ENCODE data around the gene KPNA3.
"Not testable (repeated sequence)": the region's sequence is repeated elsewhere in the genome, so short reads cannot be mapped to it uniquely, and the experiment has no call there.

The KPNA3 gene

DNA sequence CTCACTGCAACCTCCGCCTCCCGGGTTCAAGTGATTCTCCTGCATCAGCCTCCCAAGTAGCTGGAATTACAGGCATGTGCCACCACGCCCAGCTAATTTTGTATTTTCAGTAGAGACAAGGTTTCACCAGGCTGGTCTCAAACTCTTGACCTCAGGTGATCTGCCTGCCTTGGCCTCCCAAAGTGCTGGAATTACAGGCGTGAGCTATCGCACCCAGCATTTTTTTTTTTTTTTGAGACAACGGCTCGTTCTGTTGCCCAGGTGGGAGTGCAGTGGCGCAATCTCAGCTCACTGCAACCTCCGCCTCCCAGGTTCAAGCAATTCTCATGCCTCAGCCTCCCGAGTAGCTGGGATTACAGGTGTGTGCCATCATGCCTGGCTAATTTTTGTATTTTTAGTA, 10.6 kb upstream of the KPNA3 start:
- not testable (repeated sequence) for DNase-seq

DNA sequence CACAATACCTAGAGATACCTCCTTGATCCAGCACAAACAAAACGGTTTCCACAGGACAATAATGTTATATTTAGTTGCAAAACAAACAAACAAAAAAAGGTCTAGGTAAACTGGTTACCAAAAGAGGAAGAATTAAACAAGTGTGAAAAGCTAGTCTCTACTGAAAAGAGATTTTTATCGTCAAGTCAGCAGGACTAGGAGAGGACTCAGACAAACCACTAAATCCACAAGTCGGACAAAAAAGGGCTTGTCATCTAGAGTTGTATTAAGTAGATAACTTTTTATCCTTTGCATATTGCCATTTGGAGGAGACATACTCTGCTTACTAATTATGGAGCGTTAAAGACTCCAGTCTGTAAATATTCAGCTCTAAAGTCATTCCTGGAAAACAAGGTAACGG, 9.9 kb upstream of the KPNA3 start:
- DNase-seq: no peak

DNA sequence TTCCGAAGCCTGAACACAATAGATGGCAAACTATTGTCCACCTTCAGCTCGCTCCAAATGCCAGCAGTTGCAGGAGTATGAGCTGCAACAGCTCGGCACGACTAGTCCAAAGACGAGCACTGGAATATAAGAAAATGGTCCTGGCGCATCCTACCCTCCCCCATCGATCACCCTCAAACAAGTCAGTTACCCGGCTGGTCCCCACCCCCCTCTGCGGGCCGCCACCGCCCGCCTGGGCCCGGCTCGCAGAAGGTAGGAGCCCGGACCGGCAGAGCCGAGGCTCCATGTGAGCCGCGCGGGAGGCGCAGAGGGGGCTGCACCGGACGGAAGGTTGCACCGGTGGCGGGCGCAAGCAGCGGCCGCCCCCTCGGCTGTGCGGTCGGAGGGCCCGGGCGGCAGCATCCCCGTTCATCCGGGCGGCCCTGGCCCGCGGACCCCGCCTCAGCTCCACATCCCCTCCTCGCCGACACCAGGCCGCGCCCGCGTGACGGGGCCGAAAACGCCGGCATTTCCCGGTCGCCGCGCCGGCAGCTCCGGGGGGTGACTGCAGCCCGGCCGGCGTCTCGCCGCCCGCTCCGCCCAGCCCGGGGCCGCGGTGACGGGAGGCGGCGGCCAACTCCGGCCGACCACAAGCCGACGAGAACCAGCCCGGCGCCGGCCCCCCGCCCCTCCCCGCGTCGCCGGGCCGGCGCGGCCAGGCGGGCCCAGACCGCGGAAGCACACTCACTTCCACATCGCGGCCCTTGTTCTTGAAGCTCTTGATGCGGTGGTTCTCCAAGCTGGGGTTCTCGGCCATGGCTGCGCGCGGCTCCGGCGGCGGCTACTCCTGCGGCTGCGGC, 552 bp downstream of the KPNA3 start:
- peak; percentile 42 for DNase-seq

DNA sequence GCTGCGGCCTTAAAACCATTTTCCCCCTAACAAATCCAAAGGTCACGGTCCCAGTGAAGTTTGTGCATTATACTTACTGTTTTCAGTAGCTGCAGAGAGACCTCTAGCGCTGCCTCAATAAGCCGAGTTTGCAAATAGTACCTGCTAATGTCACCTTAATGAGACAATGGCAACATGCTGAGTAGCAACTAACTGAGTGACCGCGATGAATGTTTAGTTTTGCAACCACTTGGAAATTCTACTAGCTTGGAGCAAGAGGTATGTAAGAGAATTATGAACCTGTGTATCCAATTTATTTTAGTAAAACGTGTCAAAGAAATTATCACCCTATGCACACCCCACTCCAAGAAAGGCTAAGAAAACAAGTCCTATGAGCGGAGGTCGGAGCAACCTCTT, 1.2 kb downstream of the KPNA3 start:
- DNase-seq: no peak

DNA sequence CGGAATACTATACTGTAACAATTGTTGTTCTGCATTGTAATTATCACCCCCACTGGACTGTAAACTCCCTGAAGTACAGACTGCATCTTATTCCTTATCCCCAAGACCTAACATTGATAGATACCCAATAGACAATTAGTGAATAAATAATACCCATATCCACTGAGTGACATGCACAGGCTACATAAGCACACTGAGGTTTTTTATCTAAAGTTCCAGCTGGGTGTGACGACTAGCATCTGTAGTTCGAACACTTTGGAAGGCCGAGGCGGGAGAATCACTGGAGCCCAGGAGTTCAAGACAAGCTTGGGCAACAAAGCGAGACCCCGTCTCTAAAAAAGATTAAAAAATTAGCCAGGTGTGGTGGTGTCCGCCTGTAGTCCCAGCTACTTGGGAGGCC, 2.5 kb downstream of the KPNA3 start:
- DNase-seq: no peak

DNA sequence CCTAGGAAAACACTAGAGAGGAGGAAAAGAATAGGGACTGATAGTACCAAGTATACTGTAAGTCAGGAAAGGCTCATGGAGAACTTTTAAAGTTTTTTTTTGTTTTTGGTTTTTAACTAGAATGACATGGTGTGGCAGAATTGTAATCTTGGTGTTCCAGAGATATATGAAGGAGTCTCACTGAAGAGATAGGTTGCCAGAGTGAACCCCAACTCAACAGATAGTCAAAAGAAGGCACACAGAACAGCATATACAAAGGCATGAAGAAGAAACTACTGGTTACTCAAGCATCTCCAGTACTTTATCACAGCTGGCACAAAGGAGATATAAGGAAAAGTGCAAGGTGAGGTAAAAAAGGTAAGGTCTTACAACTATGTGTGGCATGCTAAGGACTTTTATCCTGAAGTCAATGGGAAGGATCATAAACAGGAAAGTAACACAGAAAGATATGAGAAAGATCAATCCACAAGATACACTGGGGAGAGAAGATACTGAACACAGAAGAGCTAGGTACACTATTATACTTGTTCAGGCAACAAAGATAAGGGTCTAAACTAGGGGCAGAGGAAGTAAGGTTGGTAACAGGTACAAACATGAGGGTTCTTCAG, 6.0 kb downstream of the KPNA3 start:
- no peak for DNase-seq

DNA sequence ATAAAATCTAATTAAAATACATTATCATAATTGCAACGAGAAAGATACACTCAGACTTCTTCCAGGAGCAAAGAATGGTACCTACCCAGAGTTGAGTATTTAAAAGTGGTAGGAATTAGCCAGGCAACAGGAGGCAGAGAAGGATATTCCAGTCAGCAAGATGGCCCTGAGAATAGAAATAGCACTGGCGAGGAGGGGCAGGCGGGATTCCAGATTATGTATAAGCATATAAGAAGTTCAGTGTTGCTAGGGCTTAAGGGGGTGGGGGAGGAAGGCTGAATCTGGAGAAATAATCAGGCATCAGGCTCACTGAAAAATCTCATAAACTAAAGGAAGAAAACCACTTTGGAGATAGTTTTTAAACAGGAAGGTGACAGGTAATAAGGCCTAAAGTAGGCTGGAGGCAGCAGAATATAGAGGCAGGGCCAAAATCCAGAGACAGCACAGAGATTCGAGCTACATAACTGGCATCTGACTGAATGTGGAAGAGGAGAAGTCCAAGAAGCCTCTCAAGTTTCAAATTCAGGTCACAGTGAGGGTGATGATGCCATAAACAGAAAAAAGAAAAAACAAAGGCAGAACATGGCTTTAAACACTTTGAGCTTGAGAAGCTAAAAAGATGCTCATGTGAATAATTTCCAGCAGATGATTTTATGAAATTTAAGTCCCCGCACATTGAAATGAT, 7.5 kb downstream of the KPNA3 start:
- no peak for DNase-seq

DNA sequence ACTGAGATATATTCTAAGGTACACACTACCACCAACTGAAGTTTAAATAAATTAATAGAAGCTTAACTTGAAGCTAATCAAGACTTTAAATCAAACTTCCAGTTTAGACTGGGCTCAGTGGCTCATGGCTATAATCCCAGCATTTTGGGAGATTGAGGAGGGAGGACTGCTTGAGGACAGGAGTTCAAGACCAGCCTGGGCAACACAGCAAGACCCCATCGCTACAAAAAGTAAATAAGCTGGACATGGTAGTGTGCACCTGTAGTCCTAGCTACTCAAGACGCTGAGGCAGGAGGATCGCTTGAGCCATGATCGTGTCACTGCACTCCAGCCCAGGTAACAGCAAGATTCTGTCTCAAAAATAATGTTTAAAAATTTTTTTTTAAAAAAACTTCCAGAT, 8.6 kb downstream of the KPNA3 start:
- no peak for DNase-seq

DNA sequence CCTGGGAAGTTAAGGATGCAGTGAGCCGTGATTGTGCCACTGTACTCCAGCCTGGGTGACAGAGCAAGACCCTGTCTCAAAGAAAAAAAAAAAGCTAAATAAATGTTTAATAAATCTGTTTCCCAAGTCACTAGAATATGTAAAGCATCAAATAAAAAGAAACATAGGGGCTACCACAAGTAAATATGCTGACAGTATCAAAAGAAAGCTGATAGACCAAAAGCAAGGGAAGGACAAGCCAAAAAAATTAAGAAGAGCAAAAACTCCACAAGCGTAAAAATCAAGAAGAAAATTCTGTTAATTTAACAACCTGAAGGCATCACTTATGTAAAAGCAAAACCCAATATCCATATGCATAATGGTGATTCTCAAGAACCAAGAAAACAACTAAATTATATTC, 9.7 kb downstream of the KPNA3 start:
- DNase-seq: no peak

DNA sequence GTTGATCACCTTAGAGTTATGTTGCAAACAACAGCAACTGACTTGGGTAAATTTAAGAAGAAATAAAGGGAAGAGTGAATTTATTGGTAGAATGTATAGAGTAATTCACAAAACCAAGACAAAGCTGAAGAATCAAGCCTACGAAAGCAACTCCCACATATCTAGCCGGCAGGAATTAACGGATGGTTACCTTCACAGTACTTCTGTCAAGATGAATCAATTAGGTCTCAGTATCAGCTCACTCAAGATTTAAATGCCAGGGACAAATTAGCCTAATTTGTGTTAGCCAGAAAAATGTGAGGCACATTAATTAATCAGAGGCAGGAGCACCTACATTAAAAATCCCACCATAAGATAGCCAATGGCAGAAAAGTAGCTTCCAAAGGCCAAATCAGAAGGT, 10.7 kb downstream of the KPNA3 start:
- DNase-seq: no peak

DNA sequence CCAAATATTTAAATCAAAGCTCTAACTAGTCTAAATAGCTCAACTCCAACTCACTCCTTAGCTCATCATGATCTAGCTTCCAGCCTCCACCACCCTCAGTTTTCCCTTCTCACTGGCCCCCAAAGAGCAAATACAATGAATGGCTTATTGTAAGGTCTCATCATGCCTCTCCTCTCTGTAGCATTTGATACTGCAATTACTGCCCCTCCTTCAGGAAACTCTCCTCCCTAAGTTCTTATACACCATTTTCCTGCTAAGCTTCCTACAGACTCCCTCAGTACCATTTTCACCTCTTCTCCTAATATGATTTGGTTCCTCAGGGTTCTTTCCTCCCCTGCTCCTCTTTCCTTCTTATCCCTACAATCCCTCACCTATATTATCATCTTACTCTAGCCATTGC, 12.8 kb downstream of the KPNA3 start:
- DNase-seq: no peak

DNA sequence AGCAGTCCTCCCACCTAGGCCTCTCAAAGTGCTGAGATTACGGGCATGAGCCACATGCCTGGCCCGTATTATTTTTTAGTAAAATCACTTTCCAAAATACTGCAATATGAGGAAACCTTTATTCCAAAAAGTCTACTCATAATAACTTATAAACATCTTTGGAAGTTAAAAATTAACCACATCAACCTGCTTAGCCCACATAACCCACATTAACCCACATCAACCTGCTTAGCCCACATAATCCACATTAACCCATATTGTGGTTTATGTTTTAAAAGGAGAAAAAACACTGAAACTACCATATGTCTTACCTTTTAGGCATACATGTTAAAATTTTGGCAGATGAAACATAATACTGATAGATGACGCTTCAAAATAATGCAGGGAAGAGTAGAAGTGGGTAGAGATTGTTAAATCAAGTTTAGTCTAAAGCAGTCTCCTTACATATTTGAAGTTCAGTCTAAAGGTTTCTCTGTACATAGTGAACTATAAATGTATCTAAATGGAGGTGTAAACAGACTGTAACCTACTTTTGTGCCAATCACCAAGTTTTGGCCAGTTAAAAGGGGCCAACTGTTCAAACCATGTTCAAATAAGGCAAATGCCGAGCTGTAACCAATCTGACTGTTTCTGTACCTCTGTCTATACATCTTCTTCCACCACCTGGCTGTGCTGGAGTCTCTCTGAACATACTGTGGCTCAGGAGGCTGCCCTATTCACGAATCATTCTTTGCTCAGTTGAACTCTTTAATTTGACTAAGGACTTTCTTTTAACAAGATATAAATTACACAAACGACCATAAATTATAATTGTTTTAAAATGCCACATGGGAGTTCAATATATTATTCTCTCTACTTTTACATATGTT, 14.5 kb downstream of the KPNA3 start:
- DNase-seq: no peak

DNA sequence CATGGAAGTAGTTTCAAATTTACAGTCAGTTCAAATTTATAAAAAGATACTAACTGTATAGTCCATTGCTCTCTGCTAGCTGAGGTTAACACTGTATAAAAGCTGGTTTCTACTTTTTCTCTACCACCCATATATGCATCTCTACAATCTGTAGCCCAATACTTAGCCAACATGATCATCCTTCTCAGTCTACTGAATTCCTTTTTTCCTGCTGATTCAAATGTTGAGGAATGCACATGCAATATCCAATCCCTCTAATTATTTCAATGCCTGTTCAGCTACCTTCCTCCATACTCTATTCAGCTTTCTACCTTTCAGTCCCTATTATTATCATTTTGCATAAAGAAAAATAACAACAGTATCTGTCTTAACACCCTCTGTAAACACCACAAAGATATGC, 15.6 kb downstream of the KPNA3 start:
- DNase-seq: no peak

DNA sequence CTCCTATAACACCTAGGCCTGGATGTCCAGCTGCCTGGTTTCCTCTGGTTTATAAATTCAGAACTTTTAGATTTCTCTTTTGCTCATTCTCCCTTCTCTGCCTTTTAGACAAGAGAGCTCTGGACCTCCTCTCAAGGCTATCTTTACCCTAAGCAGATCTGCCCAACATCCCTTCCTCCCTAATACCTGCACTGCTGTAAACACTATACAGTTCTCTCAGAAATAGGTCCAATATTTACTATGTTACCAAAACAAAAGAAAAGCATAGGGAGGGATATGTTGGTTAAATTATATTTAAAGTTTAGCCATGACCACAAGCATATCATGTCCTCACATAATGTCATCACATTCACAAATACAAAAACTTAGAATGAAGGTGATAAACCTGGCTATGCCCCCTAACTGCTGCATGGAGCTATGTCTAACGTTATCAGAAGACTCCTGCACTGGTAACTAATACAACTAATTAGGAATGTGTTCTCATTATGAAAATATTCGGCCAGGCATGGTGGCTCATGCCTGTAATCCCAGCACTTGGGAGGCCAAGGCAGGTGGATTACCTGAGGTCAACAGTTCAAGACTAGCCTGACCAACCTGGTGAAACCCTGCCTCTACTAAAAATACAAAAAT, 18.0 kb downstream of the KPNA3 start:
- no peak for DNase-seq

DNA sequence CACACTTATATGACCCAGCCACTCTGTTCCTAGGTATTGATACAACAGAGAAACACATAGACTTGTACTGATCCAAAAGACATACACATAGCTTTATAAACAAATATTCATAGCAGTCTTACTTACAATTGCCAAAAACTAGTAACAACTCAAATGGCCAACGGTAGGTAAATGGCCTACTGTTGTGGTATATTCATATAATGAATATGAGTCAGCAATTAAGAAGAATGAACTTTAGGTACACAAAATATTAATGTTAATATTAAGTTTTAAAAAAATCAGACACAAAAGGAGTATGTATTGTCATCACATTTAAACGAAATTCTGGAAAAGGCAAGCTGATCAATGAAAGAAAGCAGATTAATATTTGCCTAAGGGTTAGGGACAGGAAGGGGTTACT, 19.7 kb downstream of the KPNA3 start:
- DNase-seq: no peak

DNA sequence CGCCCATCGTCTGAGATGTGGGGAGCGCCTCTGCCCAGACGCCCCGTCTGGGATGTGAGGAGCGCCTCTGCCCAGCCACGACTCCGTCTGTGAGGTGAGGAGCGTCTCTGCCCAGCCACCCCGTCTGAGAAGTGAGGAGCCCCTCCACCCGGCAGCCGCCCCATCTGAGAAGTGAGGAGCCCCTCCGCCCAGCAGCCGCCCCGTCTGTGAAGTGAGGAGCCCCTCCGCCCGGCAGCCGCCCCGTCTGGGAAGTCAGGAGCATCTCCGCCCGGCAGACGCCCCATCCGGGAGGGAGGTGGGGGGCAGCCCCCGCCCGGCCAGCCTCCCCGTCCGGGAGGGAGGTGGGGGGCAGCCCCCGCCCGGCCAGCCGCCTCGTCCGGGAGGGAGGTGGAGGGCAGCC, 30.7 kb downstream of the KPNA3 start:
- not testable (repeated sequence) for DNase-seq

DNA sequence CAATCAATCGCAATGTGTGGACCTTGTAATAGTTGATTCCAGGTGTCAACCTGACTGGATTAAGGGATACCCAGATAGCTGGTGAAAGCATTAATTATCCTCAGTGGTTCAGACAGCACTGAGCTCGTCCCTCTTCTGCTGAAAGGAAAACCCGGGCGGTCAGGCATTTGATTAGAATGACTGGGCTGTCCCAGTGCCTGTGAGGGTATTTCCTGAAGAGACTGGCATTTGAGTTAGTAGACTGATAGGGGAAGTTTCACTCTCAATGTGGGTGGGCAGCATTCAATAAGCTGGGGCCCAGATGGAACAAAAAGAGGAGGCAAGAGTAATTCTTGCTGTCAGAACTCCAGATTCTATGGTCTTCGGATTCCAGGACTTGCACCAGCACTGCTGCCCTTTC, 31.9 kb downstream of the KPNA3 start:
- DNase-seq: no peak

DNA sequence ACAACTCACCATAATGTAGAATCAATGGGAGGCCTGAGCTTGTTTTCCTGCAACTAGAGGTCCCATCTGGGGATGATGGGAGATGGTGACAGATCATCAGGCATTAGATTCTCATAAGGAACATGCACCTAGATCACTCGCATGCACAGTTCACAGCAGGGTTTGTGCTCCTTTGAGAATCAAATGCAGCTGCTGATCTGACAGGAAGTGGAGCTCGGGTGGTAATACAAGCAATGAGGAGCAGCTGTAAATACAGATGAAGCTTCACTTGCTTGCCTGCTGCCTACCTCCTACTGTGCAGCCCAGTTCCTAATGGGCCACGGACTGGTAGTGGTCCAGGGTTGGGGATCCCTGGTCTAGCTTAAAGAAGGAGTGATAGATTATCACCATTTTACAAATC, 33.0 kb downstream of the KPNA3 start:
- DNase-seq: peak; percentile 3

DNA sequence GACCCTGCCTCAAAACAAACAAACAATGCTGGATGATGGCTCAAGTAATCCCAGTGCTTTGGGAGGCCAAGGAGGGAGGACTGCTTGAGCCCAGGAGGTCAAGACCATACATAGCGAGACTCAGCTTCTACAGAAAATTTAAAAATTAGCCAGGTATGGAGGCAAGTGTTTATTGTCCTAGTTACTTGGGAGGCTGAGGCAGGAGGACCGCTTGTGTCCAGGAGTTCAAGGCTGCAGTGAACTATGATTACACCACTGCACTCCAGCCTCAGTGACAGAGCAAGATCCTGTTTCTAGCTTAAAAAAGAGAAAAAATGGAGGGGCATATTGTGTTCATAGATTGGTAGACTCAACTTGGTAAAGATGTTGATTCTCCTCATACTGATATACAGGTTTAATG, 36.2 kb downstream of the KPNA3 start:
- DNase-seq: no peak

DNA sequence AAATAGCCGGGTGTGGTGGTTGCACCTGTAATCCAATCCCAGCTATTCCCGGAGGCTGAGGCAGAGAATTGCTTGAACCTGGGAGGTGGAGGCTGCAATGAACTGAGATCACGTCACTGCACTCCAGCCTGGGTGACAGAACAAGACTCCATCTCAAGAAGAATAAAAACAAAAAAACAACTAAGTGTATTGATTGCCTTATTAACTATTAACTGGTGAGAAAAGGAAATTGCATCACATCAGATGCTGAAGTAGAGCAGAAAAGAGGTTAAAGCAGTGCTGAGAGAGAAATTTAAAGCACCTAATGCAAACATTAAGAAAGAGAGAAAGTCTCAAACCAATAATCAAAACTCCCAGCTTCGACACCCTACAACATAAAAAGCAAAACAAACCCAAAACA, 38.3 kb downstream of the KPNA3 start:
- no peak for DNase-seq

DNA sequence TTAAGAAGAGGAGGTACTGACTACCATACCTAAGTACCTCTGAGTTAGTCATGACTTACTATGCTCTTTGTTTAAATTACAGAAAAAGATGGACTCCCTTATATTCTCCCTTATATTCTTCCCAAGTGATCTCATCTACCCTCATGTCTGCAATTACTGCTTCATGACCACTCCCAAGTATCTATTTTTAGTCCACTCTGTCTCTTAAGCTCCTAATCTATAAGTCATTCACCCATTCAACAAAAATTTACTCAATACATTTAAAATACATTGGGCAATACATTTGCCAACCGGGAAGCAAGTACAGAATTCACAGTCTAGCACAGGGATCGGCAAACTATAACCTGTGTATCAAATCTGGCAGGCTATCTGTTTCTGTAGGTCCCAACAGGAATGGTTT, 42.6 kb downstream of the KPNA3 start:
- DNase-seq: no peak

DNA sequence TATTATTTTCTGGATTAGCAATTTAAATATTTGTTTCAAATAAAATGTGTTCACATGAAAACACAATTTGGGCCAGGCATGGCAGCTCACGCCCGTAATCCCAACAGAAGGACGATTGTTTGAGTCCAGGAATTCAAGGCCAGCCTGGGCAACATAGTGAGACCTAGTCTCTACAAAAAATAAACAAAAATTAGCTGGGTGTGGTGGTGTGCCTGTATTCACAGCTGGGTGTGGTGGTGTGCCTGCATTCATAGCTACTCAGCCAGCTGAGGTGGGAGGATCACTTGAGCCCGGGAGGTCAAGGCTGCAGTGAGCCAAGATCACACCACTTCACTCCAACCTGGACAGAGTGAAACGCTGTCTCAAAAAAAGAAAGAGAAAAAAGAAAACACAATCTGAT, 46.4 kb downstream of the KPNA3 start:
- no peak for DNase-seq

DNA sequence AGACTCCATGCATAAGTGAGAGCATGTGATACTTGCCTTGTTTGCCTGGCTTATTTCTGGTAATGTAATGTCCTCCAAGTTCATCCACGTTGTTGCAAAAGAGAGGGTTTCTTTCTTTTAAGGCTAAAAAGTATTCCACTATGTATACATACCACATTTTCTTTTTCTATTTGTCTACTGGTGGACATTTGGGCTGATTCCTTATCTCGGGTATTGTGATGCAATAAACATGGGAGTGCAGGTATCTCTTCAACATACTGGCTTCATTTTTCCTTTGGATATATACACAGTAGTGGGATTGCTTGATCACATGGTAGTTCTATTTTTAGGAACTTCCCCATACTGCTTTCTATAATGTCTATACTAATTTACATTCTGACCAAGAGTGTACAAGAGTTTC, 51.6 kb downstream of the KPNA3 start:
- DNase-seq: no peak
